ENCODE results near the gene ABCA4.
"Not testable (repeated sequence)": the region's sequence is repeated elsewhere in the genome, so short reads cannot be mapped to it uniquely, and the experiment has no call there.

Gene ABCA4

GRCh38 chr1:94000510-94001282 lies 120.3 kb downstream of the ABCA4 start:
- no peak for DNase-seq

DNA sequence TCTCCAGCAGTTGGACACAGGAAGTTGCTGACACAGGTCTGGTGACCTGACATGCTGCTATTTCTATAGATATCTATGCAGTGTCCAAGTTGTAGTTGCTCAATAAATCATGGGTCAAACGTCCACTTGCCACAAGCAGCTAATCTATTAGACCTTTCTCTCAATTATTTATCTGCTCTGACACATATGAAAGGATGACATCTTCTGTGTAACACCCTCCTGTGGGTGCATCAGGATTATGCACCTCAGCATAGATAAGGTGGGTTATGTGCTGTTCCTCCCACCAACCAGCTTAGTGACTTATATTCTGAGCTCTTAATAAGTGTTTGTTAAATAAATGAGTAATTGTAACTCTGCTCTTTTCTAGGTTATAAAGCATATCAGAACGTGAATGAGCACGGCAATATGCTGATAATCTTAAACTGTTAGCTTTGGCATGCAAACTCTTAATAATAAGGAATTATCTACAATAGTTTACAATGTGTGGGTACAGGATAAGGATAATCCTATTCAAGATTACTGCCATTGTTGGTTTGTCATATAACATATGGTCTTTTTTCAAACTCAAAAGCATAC lies 121.0 kb downstream of the ABCA4 start:
- no peak for DNase-seq

DNA sequence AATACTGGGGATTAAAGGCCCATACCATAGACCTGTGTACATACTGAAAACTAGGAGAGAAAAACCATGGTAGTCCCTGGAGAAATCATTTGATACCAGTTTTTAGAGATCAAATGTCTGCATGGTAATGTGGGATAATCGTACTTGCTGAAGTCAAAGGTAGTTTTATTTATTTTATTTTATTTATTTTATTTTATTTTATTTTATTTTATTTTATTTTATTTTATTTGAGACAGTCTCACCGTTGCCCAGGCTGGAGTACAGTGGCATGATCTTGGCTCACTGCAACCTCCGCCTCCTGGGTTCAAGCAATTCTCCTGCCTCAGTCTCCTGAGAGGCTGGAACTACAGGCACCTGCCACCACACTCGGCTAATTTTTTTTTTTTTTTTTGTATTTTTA lies 122.4 kb downstream of the ABCA4 start:
- DNase-seq = not testable (repeated sequence)

DNA sequence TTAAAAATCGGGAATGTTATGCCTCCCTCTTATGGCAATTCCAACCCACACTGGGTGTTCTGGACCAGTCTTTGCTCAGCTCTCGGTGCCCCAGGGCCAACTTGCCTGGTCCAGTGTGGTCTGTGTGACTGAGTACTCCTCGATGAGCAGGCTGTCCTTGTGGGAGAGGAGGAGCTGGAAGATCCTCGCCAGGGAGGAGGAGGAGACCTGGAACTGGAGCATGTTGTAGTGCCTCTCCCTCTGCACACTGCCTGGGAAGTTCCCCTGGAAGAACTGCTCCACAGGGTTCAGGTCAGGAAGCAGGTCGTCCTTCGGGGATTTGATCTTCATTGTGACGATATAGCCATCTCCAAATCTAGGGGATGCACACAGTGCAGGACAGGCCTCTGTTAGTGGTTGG lies 123.2 kb downstream of the ABCA4 start:
- DNase-seq = no peak

GRCh38 chr1:93995837-93996536 lies 125.0 kb downstream of the ABCA4 start:
- no peak for DNase-seq

DNA sequence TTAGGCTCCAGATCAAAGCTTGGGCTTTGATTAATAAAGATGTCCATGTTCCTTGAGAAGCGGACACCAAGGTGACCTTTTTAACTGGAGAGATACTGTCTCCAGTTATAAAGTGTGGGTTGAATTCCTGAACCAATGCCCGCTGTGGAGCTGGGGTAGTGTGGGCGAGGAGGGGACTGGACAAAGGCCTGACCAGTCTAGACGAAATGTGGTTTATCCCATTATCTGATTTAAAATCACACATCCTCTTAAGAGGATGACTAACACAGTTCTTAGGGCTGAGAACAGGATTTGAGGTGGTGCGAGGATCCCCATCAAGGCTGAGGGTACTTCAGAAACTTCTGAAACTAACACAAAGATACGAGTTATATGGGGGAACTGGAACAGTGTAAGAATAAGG lies 127.2 kb downstream of the ABCA4 start:
- no peak for DNase-seq

- no peak for DNase-seq
Measured at GRCh38 chr1:93992954-93993353, 128.0 kb downstream of the ABCA4 start.

- DNase-seq = no peak
Measured at GRCh38 chr1:93992190-93992589, 128.8 kb downstream of the ABCA4 start.

DNA sequence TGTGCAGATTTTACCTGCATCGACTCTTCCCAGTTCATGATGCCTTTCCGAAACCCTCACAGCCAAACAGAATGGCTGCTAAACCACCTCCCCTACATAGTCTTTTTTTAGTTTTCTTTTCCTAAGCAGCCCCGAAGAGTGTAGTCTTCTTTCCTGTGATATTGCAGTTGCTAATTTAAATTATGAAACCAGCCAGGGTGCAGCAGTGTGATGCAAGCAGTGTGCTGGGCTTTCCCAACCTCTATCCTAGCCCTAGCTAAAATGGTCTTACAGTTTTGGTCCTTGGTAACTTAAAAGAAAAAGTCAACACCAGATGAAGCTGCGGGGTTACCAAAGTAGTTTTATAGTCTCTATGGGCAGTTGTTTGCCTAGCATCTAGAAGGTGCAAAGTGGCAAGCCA lies 129.7 kb downstream of the ABCA4 start:
- no peak for DNase-seq

DNA sequence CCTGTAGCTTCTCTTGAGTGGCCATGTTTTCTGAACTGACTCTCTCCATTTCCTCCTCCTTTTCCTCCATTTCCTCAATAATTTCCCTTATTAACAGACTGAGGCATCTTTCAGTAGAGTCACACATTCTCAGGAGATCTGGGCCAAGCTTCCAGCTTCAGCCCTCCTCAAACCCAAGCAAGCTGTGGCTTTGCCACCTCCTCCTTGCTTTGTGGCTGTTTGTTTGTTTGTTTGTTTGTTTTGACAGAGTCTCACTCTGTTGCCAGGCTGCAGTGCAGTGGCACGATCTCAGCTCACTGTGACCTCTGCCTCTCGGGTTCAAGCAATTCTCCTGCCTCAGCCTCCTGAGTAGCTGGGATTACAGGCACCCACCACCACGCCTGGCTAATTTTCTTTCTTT lies 130.5 kb downstream of the ABCA4 start:
- not testable (repeated sequence) for DNase-seq

- no peak for DNase-seq
Measured at GRCh38 chr1:93990010-93990409, 130.9 kb downstream of the ABCA4 start.

DNA sequence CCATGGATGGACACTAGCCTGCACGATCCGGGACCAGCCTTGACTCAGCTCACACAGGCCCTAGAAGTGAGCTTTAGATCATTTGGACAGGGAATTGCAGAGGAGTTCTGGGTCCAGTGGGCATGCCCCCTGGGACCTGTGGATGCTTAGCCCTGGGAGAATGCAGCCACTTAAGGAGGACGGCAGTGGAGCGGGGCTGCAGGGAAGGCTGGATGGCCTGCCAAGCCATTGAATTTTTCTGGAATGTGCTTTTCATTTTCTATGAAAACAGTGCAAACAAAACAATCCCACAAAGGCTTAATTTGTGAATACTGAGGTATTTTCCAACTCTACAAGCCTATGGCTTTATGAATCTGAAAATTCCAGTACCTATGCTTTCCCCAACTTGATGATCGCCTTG lies 131.3 kb downstream of the ABCA4 start:
- no peak for DNase-seq

GRCh38 chr1:93988634-93989350 lies 132.2 kb downstream of the ABCA4 start:
- DNase-seq = no peak

- DNase-seq = no peak
Measured at GRCh38 chr1:93981274-93981667, 139.7 kb downstream of the ABCA4 start.

DNA sequence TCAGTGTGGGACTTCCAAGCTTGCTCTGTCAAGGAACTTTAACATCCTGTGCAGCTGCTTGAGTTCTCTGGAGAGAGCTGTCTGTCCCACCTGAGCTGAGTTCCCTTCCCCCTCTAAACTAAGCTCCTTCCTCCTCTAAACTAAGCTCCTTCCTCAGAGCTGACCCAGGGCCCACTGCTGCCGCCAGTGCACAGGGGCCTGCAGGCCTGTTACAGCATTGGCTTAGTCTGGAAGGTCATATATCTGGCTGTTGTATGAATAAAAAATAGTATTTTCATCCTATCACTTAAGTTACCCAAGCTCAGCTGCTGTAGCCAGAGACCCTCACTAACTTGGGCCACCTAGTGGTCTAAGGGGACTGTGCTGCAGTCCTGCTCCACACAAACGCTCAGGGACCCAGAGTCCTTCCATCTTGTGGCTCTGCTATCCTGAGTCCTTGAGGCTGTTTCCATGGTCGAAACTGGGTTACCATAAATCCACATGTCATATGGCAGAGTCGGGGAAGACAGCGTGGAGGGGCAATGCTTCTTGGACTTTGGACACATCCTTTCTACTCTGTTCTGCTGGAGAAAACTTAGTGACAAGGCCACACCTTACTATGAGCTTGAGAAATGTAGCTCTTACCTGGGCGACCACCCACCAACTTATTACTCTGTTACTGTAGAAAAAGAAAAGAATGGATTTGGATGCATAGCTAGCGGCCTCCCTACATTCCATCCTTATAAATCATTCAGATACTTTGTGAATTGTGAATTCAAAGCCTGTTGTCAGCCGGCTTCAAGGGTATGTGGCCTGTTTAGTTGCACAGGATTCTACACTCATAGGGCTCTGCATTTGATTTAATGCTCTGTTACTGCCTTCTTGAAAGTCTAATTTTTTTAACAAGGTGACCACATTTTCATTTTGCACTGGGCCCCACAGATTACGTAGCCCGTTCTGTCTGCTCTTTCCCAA lies 140.4 kb downstream of the ABCA4 start:
- no peak for DNase-seq

DNA sequence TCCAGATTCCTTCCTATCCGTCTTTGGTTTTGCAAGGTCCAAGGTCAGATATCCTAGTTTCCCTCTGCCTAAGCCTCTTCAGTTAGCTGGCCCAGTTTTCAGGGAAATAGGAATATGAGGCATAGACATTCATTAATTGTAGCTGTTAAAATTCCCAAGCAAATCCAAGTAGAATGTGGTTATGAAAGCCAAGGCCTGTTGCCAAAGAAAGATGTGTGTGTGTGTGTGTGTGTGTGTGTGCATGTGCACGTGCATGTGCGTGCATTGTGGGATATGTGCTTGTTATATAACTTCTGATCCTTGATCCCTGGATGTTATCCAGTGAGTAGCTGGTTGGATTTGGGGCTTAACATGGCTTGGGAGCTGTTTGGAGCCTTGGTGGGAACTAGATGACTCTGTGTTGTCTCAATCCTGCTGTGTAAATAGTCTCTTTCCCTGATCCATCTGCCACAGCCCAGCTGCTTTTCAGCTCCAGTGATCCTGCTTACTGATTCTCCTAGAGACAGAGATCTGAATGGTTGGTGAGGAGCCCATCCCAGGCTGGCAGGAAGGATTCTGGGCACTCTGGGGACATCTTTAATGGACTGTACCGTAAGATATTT lies 141.1 kb downstream of the ABCA4 start:
- DNase-seq = no peak

GRCh38 chr1:93979040-93979717 lies 141.8 kb downstream of the ABCA4 start:
- DNase-seq = no peak

DNA sequence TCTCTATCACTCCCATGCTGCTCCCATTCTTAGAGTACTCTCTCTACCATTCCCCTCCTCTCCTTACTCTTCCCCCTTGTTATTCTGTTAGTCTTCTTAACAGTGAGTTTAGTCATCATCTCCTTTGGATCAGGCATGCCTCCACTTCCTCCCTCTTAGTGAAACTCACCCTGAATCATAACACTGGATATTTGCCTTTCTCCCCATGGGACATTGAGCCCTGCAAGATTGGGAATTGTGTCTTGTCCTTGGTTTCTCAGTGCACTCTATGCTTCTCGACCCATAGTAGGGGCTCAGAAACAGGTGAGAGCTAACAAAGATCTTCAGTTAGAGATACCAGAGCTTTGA lies 143.4 kb downstream of the ABCA4 start:
- DNase-seq = no peak

DNA sequence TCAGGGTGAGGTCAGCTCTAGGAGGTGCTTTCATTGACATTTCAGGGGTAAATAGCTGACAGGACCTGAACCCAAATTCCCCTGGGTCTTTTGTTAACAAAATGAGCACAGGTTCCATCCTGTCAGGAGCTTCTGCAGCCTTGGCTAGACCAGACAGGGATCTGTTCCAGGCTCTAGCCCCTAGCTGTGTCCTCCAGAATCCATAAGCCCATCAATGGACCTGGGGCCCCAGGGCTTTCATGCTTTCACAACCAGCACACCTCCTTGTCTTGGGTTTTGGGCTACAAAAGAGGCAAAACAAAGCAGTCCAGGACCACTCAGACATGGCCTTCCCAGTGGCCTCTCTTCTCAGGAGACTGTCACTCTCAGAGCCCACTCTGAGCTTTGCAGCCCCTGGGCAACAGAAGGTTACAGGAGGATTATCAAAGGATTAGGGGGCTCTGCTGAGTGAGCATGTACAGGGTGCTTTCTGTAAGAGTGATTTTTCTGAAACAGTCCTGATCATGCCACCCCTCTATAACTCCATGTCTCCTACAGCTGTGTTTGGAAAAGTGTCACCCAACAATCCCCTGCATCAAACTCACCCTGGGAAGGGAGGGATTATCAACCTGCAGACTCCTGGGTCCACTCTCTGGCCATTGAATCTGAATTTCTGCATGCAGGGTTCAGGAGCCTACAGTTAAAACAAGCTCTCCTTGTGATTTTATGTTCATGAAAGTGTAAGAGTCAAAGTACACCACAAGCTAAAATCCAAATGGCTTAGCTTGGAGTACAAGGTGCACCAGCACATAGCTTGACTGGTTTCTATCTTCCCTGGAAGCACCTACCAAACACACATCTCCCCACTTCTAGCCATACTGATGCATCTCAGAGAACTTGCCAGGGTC lies 144.0 kb downstream of the ABCA4 start:
- DNase-seq = no peak

- DNase-seq = no peak
Measured at GRCh38 chr1:93976291-93976690, 144.7 kb downstream of the ABCA4 start.

All from stimulated activated CD4-positive, alpha-beta T cell treated with anti-CD3 and anti-CD28 coated beads, Interleukin-4, amount 100 ng/mL, for 24 hours (primary cell).